Measurements from ENCODE around the gene VPS35L.

VPS35L gene

GRCh38 chr16:19696961-19697360 lies 141.5 kb downstream of the VPS35L start:
- DNase-seq, result no peak

DNA sequence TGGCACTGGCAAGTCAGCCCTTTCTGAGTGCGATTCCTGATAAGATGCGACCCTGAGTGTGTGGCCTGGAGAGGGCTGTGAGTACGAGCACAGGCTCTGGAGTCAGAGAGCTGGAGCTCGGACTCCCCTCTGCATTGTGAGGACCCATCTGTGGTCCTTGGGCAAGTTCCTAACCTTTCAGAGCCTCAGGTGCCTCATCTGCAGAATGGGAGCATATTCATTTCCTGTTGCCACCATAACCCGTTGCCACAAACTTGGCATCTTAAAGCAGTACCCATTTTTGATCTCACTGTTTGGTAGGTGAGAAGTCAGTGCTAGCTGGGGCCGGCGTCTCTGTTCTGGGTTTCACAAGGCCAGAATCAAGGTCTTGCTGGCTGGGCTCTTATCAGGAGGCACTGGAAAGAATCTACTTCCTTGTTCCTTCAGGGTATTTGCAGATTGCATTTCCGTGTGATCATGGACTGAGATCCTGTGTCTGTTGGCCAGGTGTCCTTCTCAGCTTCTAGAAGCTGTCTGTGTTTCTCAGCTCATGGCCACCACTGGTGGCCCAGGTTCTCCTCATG lies 142.3 kb downstream of the VPS35L start:
- DNase-seq, result no peak

DNA sequence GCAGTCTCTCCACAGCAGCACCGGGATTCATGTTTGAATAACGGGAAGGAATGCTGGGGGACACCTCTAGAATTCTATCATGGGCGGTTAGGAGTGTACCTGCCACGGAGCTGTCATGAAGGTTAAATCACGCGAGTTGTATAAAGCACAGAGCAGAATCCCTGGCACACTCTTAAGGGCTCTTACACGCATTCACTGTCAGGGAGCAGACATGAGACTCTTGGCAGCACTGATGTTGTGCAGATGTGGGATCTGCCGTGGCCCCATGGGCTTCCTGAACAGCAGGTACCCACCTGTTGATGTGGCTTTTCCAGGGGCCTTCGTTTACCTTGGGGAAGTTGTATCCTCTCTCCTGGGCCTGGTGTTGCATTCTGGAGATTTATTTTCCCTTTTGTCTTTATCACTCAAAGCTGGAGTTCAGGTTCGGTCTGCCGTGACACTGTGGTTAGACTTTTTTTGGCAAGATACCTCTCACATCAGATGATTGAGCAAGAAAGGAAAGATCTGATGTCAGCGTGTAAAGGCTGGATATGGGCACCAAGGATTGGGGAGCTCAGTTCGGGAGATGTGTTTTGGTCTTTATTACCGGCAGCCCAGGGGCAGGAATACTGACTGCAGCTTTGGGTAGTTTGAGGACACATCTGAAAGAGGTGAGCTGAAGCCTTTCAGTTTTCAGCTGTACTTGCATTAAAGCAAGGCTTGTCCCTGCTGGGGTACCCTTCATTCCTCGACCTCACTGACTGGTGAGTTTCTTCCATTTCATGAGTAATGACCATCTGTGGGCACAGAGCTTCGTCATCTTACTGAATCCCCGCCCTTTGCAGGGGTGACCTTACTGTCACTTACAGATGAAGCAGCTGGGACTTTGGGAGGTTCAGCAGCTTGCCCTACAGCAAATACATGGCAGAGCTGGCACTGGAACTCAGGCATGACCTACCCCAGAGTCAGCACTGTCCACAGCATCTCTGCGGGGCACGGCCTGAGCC lies 143.3 kb downstream of the VPS35L start:
- no peak for DNase-seq

DNA sequence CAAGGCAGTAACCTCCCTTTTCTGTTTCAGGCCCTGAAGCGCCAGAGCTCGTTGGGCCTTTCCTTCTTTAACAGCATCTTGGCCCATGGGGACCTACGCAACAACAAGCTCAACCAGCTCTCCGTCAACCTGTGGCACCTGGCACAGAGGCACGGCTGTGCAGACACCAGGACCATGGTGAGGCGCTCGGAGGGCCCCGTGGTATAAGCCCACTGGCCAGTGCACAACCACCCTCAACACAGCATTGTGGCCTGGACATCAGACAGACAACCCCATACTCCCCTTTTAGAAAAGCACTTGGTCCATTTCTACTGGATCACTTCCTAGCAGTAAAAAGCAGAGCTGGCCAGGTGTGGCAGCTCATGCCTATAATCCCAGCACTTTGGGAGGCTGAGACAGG lies 144.0 kb downstream of the VPS35L start:
- no peak for DNase-seq

GRCh38 chr16:19700319-19700781 lies 144.8 kb downstream of the VPS35L start:
- no peak for DNase-seq

- DNase-seq, result no peak
These were observed 145.6 kb downstream of the VPS35L start for GRCh38 chr16:19701091-19701490.

DNA sequence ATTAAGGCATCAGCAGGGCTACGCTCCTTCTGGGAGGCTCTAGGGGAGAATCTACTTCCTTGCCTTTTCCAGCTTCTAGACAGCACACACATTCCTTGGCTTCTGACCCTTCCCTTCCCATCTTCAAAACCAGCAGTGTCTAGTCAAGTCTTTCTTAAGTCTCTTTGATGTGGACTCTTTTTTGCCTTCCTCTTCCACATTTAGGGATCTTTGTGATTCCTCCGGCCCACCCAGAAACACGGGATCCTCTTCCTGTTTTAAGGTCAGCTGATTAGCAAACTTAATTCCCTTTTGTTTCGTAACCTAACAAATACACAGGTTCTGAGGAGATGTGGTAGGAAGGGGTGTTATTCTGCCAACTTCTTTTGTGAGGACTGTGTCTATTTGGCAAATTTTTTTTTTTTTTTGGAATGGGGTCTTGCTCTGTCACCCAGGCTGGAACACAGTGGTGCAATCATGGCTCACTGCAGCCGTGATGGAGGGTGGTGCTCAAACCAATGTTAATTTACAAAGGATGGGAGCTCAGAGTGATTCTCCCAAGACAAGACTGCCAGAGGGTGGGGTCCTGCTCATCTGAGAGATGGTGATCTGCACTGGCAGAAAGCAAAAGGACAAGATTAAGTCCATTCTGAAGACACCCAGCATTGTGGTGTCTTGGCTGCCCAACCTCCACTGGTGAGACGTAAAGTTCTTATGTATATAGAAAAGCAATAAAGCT lies 147.8 kb downstream of the VPS35L start:
- no peak for DNase-seq

DNA sequence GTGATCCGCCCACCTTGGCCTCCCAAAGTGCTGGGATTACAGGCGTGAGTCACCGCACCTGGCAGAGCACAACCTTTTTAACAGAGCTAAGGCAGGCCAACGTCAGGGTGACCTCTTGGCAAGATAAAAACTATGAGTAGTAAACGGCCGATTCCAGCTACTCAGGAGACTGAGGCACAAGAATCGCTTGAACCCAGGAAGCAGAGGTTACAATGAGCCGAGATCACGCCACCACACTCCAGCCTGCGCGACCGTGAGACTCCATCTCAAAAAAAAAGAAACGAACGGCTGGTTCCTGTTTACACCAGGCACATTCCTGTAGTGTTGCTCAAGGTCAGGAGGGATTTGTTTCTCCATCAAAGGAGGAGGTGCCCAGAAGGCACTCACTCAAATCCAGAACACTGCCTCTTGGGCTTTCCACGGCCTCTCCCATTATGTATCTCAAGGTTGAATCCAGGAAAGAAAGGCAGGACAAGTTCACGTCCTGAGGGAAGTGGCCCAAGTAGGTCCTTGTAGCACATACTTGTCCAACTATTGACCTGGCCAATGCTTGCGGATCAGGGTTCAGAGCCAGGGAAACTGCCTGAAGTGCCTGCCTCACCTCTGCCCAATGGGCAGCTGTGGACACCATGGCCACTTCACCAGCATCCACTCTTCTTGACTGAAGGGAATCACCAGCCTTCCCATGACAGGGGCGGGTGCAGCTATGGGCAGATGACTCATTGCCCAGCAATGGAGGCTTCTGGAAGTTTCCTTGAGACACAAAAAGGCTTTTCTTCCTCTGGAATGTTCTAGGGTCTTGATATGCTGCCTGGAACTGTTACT lies 149.0 kb downstream of the VPS35L start:
- DNase-seq, result no peak

GRCh38 chr16:19705146-19705501 lies 149.6 kb downstream of the VPS35L start:
- DNase-seq, result no peak

DNA sequence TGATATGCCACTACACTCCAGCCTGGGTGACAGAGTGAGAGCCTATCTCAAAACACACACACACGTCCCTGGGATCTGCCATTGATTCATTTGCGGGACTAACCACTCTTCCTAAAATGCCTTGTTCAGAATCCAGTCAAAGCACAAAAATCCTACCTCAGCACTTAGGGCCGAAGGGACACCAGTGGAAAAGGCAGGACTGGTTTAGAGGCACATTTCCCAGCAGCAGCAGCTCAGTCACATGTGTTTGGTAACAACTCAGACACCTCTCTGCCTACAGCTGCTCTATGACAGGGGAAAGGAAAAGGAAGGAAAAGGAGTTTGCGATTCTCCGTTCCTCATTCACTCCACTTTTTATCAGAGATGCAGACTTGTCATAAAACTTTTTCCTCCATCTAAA lies 150.3 kb downstream of the VPS35L start:
- no peak for DNase-seq

DNA sequence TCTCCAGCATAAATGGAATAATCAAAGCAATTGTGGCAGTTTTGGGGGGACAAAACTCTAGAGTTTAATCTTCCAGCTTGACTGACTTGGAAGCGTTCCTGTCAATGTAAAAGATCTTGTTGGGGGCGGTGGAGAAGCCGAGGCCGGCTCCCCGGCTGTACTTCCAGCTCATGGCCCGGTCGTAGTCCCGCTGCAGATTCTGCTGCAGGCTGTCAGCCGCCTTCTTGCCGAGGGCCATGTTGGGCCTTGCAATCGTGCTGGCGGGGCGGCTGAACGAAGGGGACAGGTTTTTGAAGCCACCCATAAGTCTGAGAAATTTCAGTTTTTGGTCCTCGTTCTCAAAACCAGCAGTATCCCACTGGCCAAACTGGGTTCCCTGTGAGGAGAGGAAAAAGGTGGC lies 151.3 kb downstream of the VPS35L start:
- no peak for DNase-seq

GRCh38 chr16:19707569-19708295 lies 152.2 kb downstream of the VPS35L start:
- DNase-seq, result no peak

- no peak for DNase-seq
These were observed 153.0 kb downstream of the VPS35L start for GRCh38 chr16:19708296-19709205.

- DNase-seq, result no peak
These were observed 154.1 kb downstream of the VPS35L start for GRCh38 chr16:19709381-19710136.

- DNase-seq, result no peak
These were observed 154.8 kb downstream of the VPS35L start for GRCh38 chr16:19710191-19710908.

DNA sequence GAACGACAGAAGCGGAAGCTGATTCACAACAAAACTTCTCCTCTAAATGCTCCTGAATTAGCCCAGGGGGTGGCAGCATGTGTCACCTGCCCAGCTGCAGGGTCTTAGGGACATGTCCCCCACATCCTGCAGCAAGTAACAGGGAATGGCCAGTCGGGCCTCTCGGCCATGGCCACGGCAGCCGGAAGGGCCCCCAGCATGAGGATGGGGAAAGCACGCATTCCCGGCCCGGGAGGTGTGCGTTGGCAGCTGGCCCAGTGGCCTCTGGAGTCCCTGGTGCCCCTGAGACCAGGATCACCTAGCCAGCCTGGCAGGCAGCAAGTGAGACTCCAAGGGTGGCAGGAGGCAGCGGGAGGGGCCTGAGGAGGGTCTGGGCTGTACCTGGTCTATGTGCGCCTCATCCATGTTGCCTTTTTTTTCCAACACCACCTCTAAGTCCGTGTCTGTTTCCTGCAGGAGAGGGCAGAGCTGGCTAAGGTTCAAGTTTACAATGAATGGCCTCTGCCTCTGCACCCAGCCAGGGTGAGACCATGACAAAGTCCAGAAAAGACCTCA lies 155.6 kb downstream of the VPS35L start:
- DNase-seq, result no peak

GRCh38 chr16:19711643-19712042 lies 156.1 kb downstream of the VPS35L start:
- DNase-seq, result no peak

- DNase-seq, result no peak
These were observed 157.0 kb downstream of the VPS35L start for GRCh38 chr16:19712418-19713058.

GRCh38 chr16:19713697-19714096 lies 158.2 kb downstream of the VPS35L start:
- DNase-seq, result no peak

All from NCI-H510A (cell line).